Retina (tissue), 1 donor: ENCODE results near the gene ABHD12B.
"Not testable (repeated sequence)": the region's sequence is repeated elsewhere in the genome, so short reads cannot be mapped to it uniquely, and the experiment has no call there.

Source experiments
- DNase-seq: peaks from one replicate; pipeline ENCODE4 v3.0.0-alpha.2; 2016

Gene ABHD12B

DNA sequence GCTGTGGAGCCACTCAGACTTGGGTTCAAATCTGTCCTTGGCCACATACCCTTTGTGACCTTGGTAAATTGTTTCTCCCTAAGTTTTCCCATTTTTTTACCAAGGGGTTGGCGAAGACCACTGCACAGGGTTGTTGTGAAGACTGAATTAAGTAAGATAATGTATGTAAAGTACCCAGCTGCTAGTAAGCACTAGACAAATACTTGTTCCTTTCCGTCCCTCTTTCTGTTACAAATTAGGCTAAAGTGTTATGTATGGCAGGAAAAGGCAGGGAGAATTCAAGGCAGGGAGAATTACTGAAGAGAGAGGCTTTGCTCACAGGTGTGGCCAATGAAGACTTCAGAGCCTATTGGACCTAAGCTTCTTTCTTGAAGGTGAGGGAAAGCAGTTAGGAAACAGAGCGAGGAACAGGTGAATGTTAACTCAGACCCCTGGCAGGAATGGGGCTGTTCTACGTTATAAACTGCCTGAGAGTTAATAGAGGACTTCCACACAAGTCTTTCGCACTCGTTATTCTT lies 25.9 kb downstream of the ABHD12B start:
- no peak for DNase-seq

DNA sequence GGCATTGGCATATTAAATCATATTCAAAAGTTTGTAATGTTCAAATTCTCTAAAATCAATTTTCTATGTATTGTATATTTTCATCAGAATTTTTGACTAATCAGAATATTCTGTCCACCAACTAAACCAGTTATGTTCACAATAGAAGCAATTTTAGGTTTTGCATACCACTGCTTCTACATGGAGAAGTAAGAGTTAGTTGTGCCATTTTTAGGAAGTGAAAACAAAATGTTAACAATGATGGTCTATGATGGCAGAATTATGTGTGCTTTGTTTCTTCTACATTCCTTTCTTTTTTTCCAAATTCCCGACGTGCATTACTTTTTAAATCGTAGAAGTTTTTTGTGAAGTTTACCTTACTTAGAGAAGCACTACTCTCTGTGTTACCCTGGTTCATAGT lies 29.5 kb downstream of the ABHD12B start:
- DNase-seq = no peak

DNA sequence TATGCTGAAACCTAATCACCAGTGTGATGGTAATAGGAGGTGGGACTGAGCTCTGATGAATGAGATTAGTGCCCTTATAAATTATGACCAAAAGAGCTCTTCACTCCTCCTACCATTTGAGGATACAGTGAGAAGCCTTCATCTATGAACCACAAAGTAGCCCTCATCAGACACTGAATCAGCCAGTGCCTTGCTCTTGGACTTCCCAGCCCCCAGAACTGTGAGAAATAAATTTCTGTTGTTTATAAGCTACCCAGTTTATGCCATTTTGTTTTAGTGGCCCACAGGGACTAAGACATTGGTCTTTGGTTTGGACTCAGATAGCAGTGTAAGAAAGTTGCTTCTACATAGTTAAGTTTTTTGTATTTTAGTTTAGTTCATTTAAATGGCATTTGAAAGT lies 32.9 kb downstream of the ABHD12B start:
- DNase-seq = no peak

DNA sequence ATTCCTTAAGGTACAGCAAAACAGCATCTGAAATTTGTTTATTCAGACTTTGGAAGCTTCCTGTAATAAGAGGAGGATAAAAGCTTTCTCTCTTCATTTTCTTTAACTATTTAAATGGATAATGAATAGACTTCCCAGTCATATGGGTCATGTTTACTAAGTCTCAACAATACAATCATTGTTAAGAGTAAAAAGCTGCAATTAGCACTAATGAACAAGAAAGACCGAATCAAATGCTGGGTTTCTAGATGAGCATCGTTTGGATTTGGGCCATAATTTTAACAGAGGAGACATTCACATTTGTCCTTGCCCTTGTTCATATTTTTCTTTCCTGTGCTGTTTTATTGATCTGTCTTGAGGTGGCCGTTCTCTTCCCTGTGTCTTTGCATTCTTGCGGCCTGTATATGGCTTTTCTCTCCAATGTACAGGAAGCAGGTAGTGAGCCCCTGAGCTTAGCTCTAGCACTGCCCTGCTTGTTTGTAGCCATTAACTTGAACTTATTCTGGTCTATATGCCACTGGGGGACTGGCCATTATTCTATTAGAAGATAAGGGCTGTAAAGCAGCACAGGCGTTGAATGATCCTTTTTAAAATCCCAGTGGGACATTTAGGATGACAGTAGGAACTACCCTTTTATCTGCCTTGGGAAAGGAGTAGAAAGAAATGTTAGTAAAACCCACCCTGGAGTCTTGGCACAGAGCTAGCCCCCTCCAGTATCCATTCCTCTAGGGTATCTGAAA lies 34.6 kb downstream of the ABHD12B start:
- DNase-seq = peak; percentile 69

DNA sequence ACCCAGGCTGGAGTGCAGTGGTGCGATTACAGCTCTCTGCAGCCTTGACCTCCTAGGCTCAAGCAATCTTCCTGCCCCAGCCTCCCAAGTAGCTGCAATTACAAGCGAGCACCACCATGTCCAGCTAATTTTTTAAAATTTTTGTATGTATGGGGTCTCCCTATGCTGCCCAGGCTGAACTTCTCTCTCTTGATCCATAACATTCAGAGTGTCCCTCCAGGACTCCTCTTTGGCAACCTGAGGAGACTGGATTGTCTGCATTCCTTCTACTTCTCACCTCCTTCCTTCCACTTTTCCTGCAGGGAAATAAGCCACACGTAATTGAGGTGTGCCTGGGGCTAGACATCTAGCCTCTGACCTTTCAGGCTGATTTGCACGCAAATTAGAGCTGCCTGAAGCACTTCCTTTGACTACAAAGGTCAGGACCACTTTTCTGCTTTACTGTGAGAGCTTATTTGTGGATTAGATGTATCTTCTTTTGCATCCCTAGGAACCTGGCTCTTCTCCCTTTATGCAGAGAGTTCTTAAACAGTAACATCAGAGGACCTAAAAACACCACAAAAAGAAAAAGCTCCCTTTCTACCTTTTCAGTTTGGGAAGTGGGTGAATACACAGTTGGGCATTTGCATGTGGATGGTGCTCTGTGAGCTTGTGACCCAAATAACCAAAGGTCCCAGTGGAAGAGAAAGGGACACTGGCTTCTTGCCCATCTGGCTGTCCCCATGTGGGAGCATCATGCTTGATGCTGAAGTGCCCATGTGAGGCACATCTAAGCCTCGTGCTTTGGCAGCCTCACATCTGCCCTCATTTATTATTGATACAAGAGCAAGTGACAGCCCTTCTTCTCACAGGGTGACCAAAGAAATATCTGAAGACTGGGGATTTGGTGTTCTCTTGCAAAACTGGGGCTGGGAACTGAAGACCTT lies 38.9 kb downstream of the ABHD12B start:
- DNase-seq = peak; percentile 44

DNA sequence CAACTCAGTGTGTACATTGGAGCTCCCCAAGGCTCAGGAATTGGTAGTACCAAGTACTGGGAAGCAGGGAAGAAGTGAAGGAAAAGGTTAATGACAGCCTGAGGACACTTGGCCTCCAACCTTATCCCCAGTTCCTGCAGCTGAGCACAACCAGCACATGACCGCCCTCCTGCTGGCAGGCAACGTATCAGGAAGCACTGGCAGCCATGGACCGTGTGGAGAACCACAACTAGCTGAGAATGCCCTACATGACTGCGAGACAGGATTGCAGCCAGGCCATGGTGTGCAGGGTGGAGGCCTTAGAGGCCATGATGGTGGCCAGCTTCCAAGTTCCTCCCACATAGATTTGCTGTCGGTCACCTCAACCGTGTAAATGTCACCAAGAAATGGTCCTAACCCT lies 45.6 kb downstream of the ABHD12B start:
- DNase-seq = no peak

DNA sequence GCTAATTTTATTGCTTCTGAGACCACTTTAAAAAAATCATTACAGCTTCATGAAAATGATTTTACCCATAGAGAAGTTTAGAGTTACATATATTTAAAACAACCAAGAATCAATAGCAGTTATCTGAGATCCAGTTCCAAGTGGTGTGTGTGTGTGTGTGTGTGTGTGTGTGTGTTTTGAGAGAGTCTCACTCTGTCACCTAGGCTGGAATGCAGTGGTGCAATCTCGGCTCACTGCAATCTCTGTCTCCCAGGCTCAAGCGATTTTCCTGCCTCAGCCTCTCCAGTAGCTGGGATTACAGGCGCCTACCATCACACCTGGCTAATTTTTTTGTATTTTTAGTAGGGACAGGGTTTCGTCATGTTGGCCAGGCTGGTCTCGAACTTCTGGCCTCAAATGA lies 47.7 kb downstream of the ABHD12B start:
- not testable (repeated sequence) for DNase-seq

DNA sequence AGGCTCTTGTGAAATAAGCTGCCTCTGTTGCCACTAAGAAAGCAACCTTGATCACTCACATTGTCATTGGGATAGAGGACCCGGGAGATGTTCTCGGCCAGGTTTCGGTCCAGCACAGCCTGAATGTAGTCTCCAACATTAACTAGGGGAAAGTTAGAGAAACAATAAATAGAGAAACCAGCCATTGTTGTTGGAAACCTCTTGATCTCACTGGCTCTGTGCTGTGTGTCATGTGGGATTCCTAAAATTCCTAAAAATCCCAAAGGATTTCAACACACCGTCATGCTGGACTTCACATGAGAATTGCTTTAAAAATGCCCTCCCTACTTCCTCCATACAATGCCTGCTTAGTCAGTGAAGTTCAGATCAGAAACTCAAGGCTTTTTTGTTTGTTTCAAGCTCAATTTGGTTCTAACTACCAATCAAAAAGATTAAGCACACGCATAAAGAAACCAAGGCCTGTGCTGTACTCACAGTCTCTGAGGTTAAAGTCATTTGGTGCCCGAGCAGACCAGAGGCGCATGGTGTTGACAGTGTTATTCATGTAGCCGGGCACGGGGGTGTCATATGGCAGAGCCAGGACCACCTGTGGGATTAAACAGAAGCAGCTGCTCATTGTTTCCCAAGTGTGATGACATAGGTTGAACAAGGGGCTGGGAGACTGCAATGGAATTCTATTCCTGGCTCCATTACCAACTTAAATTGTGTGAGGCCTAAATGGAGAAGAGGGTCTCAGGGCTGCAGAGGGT lies 48.8 kb downstream of the ABHD12B start:
- no peak for DNase-seq

DNA sequence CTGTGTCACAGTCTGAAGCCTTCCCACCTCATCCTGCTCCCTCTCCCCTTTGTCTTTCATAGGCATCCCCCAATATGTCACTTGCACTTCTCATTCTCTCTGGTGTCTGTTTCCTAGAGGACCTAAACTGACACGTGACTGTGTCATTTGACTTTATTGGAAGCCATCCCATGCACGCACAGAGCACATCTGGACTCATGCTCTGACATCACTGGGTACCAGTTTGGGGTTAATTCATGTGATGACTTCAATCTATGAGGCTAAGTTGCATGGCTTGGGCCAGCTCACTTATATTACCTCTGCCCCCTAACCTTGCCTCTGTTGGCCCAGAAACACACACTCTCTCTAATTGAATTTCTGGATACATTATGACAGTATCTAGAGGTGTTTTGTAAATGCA lies 51.0 kb downstream of the ABHD12B start:
- DNase-seq = no peak

DNA sequence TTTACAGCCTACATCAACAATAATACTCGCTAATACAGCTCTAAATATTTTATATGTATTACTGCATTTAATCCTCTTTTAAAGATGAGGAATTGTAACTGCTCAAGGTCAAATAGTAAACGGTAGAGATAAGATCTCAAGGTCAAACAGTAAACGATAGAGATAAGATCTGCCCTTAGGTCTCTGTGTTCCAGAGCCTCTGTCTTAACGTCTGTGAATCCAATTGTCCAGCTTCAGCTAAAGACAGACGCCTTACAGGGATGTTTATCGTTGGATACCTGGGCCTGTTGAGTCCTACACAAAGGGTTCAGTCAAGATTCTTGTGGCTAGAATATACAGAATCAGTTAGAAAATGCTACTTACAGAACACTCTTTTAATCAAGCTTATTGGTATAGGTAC lies 52.4 kb downstream of the ABHD12B start:
- DNase-seq = no peak

DNA sequence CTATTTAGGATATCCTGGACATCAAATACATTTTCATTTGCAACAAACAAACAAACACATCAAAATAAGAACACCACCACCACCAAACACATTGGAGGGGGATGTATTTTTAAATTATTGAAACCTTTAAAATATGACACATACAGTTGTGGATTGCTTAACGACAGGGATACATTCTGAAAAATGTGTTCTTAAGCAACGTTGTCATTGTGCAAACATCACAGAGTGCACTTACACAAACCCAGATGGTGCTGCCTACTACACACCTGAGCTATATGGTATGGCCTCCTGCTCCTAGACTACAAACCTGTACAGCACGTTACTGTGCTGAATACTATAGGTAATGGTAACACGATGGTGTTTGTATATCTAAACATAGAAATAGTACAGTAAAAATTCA lies 53.0 kb downstream of the ABHD12B start:
- DNase-seq = no peak

DNA sequence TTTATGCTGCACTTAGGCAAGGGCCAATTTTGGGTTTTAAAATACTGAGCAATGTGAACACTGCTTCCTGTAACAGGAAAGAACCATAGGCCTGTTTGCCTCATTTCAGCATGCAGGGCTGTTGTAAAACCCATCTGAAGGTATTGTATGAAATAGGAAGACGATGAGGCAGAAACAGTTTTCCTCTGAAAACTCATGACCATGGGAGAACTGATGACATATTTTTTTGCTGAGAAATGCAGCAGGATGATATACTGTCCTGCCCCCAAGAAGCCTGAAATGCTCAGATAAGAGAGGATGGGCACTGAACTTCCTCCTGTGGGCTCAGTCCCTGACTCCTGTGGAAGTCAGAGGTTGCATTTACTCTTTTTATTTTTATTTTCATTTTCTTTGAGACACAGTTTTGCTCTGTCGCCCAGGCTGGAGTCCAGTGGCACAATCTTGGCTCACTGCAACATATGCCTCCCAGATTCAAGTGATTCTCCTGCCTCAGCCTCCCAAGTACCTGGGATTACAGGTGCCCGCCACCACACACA lies 55.1 kb downstream of the ABHD12B start:
- DNase-seq = no peak

DNA sequence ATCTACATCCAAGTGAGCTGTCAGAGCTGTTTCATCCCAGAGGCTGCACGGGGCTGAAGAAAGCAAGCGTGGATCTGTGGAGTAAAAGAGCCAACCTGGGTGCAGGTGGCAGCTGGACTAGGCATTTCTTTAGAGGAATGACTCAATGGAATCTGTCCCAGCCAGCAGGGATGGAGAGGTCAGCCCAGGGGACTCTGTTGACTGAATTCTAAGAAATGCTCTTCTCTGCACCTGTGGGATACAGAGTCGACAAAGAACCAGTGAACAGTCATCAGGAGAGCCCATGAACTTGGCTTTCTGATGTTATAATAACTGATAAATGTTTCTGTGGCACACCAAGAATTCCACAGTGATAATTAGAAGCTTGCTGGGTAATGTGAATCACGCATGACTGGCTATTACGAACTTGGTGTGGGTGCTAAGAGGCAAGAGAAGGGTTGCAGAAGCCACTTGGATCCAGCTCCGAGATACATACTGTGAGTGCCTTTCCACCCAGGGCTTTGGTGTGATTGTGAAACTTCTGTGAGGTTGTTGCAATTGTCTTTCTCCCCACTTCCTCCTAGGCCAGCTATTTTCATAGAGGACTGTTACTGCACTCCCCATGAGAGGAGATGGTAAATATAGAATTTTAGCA lies 56.3 kb downstream of the ABHD12B start:
- no peak for DNase-seq

DNA sequence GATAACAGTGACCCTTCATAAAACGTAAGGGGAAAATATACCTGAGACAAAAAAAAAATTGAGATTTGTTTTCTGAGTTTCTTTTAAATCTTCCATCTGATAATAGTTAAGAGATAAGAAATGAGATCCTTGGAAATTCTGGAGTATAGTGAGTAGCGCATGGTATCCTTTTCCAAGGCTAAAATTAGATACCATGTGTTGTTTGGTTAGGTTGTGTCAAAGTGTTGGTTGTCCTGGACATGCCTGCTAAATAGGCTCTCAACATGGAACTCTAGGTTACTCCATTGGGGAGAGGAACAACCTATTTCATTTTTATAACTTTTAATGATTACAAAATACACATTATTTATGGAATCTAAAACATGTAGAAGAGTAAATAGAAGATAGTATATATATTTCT lies 57.7 kb downstream of the ABHD12B start:
- no peak for DNase-seq

DNA sequence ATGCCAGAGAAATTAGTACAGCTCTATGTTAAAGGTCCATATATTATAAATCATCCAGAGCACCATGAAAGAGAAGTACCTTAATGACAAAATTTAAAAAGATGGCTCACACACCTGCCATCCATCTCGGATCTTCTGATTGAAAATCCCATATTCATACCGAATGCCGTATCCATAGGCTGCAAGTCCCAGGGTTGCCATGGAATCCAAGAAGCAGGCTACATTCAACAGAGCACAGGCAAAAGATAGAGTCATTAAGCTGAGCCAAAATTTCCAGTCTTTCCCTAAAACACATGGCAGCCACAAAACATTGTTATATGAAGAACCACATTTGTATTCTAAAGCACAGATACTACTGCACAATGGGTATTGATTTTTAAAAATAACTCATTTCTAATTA lies 59.7 kb downstream of the ABHD12B start:
- no peak for DNase-seq

DNA sequence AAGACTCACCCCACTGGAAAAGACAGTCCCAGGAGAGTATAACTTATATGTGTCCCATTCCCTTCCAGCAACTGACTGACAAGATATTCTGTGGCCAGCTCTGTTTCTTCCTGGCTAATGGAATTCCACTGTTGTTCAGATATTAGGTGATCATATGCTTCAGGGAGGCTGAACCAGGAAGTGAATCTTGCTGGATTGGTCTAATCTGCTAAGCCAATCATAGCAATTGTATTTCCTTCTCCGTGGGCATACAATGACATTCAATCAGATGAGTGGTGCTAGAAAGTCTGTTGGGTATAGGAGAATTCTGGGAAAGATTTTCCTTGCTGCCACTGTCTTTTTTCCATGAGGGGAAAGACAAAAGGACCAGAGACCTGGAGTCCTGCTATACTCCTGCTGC lies 60.3 kb downstream of the ABHD12B start:
- no peak for DNase-seq

DNA sequence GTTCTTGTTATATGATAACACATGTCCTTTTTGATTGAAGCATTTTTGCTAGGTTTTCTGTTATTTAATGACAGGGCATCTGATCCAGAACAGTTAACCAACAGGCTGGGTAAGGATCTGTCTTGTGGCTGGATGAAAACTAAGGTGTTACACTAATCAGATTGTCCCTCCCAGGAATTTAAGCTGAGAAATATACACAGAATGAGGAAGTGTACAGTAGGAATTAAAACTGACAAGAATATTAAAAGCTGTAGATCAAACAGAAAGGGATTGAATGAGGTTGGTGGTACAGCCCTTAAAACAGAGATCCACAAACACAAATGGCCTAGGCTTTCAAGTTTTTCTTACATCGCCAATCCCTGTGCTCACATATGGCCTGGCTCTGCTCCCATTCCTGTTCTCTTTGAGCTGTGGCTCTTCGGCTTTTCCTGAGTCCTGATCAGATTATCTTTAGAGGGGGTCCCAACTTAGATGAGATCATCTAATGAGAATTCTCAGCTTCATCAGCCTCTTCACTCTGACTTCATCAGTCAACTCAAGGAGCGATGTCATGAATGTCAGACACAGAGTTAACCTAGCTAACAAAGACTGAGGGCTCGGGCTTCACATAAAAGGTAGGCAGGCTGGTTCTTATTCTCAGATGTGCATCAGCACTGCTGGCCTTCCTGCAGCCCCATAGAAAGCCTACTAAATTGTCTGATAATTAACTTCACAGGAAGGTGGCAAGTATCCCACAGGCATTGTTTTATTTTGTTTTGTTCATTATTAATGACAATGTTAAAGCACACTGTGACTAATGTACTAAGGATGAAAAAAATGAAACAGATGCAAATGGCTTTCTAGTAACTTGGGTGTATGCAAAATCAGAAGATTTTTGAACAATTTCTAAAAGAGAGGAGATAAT lies 61.0 kb downstream of the ABHD12B start:
- no peak for DNase-seq

DNA sequence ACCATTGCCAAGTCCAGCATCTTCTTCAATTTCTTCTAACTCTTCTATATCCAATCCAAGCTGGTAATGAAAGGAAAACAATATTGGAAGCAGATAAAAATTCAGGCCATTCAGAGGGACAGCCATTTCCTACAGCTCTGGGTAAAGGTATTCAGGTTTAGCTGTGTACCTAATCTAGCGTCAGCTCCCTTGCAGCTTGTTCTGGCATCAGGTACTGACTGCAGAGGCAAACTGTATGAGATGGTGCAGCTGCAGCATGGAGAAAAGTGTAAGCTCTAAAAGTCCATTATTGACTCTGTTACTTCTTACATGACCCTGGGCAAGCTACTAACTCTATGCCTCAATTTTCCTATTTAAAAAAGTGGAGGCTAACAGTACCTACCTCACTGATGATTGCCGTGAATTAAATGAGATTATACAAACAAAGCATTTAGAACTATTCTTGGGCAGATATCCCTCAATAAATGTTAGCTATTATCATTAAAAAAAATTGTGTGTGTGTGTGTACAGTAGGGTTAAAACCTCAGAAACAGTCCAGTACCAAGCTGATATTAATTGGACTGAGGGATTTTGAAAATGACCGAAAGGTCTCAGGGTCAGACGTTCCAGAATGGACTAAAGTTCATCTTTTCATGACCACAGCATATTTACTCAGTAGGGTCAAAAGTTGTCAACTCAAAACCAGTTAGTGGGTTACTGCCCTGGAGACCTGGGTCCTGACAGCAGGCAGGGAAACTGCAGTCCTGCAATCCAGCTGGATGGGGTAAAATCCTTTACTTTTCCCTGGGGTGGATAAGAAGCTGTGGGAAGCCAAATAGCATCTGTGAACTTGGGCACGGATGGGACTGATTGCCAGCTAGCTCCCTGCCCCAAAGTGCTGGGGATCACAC lies 63.5 kb downstream of the ABHD12B start:
- no peak for DNase-seq

DNA sequence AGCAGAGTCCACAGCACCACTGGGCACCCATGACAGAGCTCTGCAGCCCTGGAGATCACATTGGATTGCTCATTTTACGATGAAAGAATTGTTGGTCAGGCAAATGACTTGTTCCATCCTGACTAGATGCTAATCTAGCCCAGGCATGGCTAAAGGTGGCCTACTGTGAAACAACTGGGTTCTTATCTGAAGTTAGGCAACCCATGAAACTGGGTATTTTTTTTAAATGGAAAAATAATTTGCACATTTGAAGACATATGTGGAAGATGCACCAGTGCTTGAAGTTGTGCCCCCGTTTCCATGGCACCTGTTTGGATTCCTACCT lies 64.1 kb downstream of the ABHD12B start:
- DNase-seq = no peak

DNA sequence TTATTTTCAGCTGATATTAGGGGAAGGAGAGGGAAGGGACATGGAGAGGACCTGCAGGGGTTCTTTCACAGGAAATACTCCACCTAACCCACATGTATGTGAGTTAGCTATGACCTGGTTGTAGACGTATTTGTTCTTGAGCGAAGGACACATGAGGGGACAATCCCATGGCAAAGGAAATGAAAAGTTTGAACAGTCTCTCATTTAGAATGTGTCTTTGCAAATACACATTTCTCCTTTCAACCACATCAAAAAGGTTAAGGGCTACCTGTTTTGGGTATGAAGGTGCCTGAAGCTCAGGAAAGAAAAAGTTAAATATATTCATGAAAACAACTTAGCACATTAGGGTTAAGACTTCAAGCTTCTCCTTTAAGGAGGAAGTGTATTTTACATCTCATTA lies 65.0 kb downstream of the ABHD12B start:
- no peak for DNase-seq

DNA sequence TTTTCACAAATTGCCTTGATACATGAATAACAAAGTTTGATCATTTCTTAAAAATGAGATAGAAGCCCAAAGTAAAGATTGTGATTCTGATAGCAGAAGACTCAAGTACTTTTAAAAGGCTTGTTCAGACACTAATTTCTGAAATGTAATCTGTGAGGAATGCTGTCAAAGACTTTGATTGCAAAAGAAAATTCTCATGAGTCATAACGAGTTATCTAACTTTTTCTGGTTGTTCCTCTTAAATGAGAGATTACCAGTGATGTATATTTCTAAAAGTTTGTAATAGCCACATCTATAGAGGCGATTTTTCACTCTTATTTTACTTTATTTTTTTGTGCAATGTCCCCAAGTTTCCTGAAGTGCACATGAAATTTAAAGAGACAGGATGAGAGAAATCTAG lies 65.5 kb downstream of the ABHD12B start:
- no peak for DNase-seq
